Right hindlimb (tissue), 1 donor: ENCODE results near the gene CEP135.
"Not testable (repeated sequence)": the region's sequence is repeated elsewhere in the genome, so short reads cannot be mapped to it uniquely, and the experiment has no call there.

ENCODE experiments used
- DNase-seq: peaks from one replicate; pipeline ENCODE4 v3.0.0-alpha.2; 2018

Gene CEP135

GRCh38 chr4:55941881-55942396 is 6.8 kb upstream of the CEP135 start:
- no peak for DNase-seq

- no peak for DNase-seq
Observed at GRCh38 chr4:55947254-55947882, 1.4 kb upstream of the CEP135 start.

GRCh38 chr4:55947912-55948725 is 626 bp upstream of the CEP135 start:
- no peak for DNase-seq

- DNase-seq = no peak
Observed at GRCh38 chr4:55949482-55949802, 697 bp downstream of the CEP135 start.

GRCh38 chr4:55951191-55951922 is 2.6 kb downstream of the CEP135 start:
- no peak for DNase-seq

GRCh38 chr4:55955710-55956109 is 7.0 kb downstream of the CEP135 start:
- no peak for DNase-seq

GRCh38 chr4:55959655-55960054 is 10.9 kb downstream of the CEP135 start:
- DNase-seq = no peak

GRCh38 chr4:55964046-55964445 is 15.3 kb downstream of the CEP135 start:
- no peak for DNase-seq

- DNase-seq = no peak
Observed at GRCh38 chr4:55965585-55965984, 16.8 kb downstream of the CEP135 start.

GRCh38 chr4:55966324-55966723 is 17.6 kb downstream of the CEP135 start:
- not testable (repeated sequence) for DNase-seq

GRCh38 chr4:55967376-55967775 is 18.6 kb downstream of the CEP135 start:
- DNase-seq = no peak

GRCh38 chr4:55973650-55974049 is 24.9 kb downstream of the CEP135 start:
- no peak for DNase-seq

- no peak for DNase-seq
Observed at GRCh38 chr4:55977811-55978210, 29.1 kb downstream of the CEP135 start.

- DNase-seq = no peak
Observed at GRCh38 chr4:55979562-55979961, 30.8 kb downstream of the CEP135 start.

- no peak for DNase-seq
Observed at GRCh38 chr4:55980725-55981124, 32.0 kb downstream of the CEP135 start.

GRCh38 chr4:55982976-55983375 is 34.2 kb downstream of the CEP135 start:
- no peak for DNase-seq

GRCh38 chr4:55989766-55990165 is 41.0 kb downstream of the CEP135 start:
- DNase-seq = no peak

GRCh38 chr4:55993994-55994663 is 45.4 kb downstream of the CEP135 start:
- no peak for DNase-seq

GRCh38 chr4:55996646-55997045 is 47.9 kb downstream of the CEP135 start:
- no peak for DNase-seq

- no peak for DNase-seq
Observed at GRCh38 chr4:56003606-56004005, 54.9 kb downstream of the CEP135 start.

GRCh38 chr4:56004235-56004634 is 55.5 kb downstream of the CEP135 start:
- DNase-seq = no peak

GRCh38 chr4:56007154-56007553 is 58.4 kb downstream of the CEP135 start:
- DNase-seq = no peak

GRCh38 chr4:56008206-56008605 is 59.5 kb downstream of the CEP135 start:
- no peak for DNase-seq
